MM.1S (cell line): ENCODE results near the gene CCDC39.

ENCODE experiments used
- CTCF ChIP-seq: fragments of 300-600 bp; sonication (generic); IDR thresholded peaks from 2 replicates; pipeline ENCODE4 v1.5.1; 2016; ENCODE audit warnings: antibody characterized with exemption, low read length, mixed read lengths
- EZH2 ChIP-seq: fragments of 300-600 bp; sonication (generic); optimal IDR thresholded peaks from 2 replicates; pipeline ENCODE3; 2017; ENCODE audit warnings: low read depth, mild to moderate bottlenecking, antibody characterized with exemption, low read length, mixed read lengths
- EZH2phosphoT487 ChIP-seq: fragments of 300-600 bp; sonication (generic); IDR thresholded peaks from 2 replicates; pipeline ENCODE4 v1.6.1; 2018; ENCODE audit warnings: antibody characterized with exemption, low read length

- TF ChIP-seq CTCF: no peak
- TF ChIP-seq EZH2: no peak
- TF ChIP-seq EZH2phosphoT487: no peak
Measured at GRCh38 chr3:180575571-180575970, 103.7 kb downstream of the CCDC39 start.
